Ovary (tissue), 3 donors: Measurements from ENCODE around the gene GPR171.

Source experiments
- CTCF ChIP-seq, 3 donors: fragments of 450-650 bp in 2 of 3; fragments of 200-600 bp in 1 of 3; IDR thresholded peaks; one replicate each; pipeline versions ENCODE4 v1.5.1 to v1.8.0; 2016 to 2022; ENCODE audit warnings: antibody characterized with exemption in 3 of 3, mild to moderate bottlenecking in 1 of 3
- EP300 ChIP-seq: sonication (generic); formaldehyde crosslinking; IDR thresholded peaks from one replicate; pipeline ENCODE4 v1.6.1; 2017; ENCODE audit warnings: antibody characterized with exemption
- POLR2A ChIP-seq: fragments of 450-650 bp; IDR thresholded peaks from one replicate; pipeline ENCODE4 v1.6.1; 2017; ENCODE audit warnings: antibody characterized with exemption, mild to moderate bottlenecking, moderate library complexity
- donor health status: DM: no; HTN: no; CAD: no.

- no peak for TF ChIP-seq CTCF (IDR thresholded peaks at IDR 0.05)
- TF ChIP-seq POLR2A: no peak
- no peak for TF ChIP-seq EP300
Measured at GRCh38 chr3:151230646-151231045, 27.6 kb upstream of the GPR171 start.
